ENCODE measurements around the gene ACAP1. TPM values are rescaled to one million over a fixed set of nuclear protein-coding genes. Genes with fewer than 3 reads are reported as not detected.
A peak's percentile ranks its signal among the peaks of the same experiment; 100 is the strongest.

Gene ACAP1
- total and polyA plus RNA-seq, 10 donors: 118 to 312 (median 215) TPM

- TF ChIP-seq POLR2A (IDR thresholded peaks at IDR 0.05) (no peak), CTCF (IDR thresholded peaks at IDR 0.05 in 8 of 11, conservative IDR thresholded peaks at IDR 0.05 in 3 of 11) (no peak), POLR2AphosphoS5 (IDR thresholded peaks at IDR 0.05) (no peak)
- Histone ChIP-seq H3K27ac (no peak overlapping the region), H3K36me3 (no peaks in the 10 kb centered on the region), H3K4me1 (peaks cover 17 to 40% (median 33%) of the 10 kb centered on the region in 6 donors), H3K9me3 (no peaks in the 10 kb centered on the region), H3K4me3 (no peak overlapping the region), H3K27me3 (replicated peaks in 1 of 7) (peaks cover 0 to 89% (median 38%) of the 10 kb centered on the region in 7 donors)
- 68 to 86% (median 85%) methylated on average over 9 to 11 of the region's 11 CpGs for WGBS, 5 donors
- intact Hi-C loops (cut with DNase I; ENCODE audit: low total_unique reads): loop anchor here (10.0 kb wide), 1 partner anchor 52 kb away; no protein-coding TSS in a partner anchor
- no peak for DNase-seq
Observed at GRCh38 chr17:7293159-7293558, 43.2 kb upstream of the ACAP1 start.

GRCh38 chr17:7293816-7294613 is 42.3 kb upstream of the ACAP1 start:
- Histone ChIP-seq H3K9me3 (no peaks in the 10 kb centered on the region), H3K27ac (no peak overlapping the region), H3K4me1 (peaks cover 17 to 40% (median 33%) of the 10 kb centered on the region in 6 donors), H3K36me3 (no peaks in the 10 kb centered on the region), H3K27me3 (replicated peaks in 1 of 7) (peaks cover 0 to 84% (median 38%) of the 10 kb centered on the region in 7 donors), H3K4me3 (peak overlapping the region in 7 of 8 donors; percentile 20 to 68 (median 38))
- DNase-seq: no peak
- intact Hi-C loops (cut with DNase I; ENCODE audit: low total_unique reads): loop anchor here (10.0 kb wide), 1 partner anchor 51 kb away; no protein-coding TSS in a partner anchor
- TF ChIP-seq CTCF (IDR thresholded peaks at IDR 0.05 in 8 of 11, conservative IDR thresholded peaks at IDR 0.05 in 3 of 11): no peak
- TF ChIP-seq POLR2AphosphoS5 (IDR thresholded peaks at IDR 0.05): no peak
- no peak for TF ChIP-seq POLR2A (IDR thresholded peaks at IDR 0.05)
- 4 to 10% (median 5%) methylated on average over 25 to 75 of the region's 75 CpGs for WGBS, 5 donors

- TF ChIP-seq POLR2A (IDR thresholded peaks at IDR 0.05) (no peak), CTCF (IDR thresholded peaks at IDR 0.05 in 8 of 11, conservative IDR thresholded peaks at IDR 0.05 in 3 of 11) (peak in 1 of 11 experiments; percentile 24), POLR2AphosphoS5 (IDR thresholded peaks at IDR 0.05) (peak in 2 of 3 donors; percentile 20 to 45)
- peak within 1 kb of the TSS; percentile 14 to 68 (median 37) for H3K4me3 ChIP-seq
Observed at GRCh38 chr17:7294614-7295153, 41.6 kb upstream of the ACAP1 start, which contains the start of gene YBX2. Gene YBX2, minus strand, starts transcription at chr17:7294639. Its CDS starts 139 bp downstream, at chr17:7294500.

More at GRCh38 chr17:7294614-7295153, 41.6 kb upstream of the ACAP1 start, which contains the start of gene YBX2:
- Histone ChIP-seq H3K9me3 (no peaks in the 10 kb centered on the region), H3K27me3 (replicated peaks in 1 of 7) (peaks cover 0 to 77% (median 38%) of the 10 kb centered on the region in 7 donors), H3K27ac (no peak within 1 kb of the TSS), H3K36me3 (no peaks in the 10 kb centered on the region), H3K4me1 (peaks cover 17 to 40% (median 33%) of the 10 kb centered on the region in 6 donors)
- 1 to 6% (median 1%) methylated on average over 23 to 57 of the region's 57 CpGs for WGBS, 5 donors
- peak; percentile 89 for DNase-seq
- intact Hi-C loops (cut with DNase I; ENCODE audit: low total_unique reads): loop anchor here (10.0 kb wide), 1 partner anchor 50 kb away; no protein-coding TSS in a partner anchor
